Measurements from ENCODE around the gene PTTG2.

- no peak for TF ChIP-seq CTCF (IDR thresholded peaks at IDR 0.05)
- no peak for TF ChIP-seq POLR2A (IDR thresholded peaks at IDR 0.05)
These were observed 38.0 kb downstream of the PTTG2 start for GRCh38 chr4:37998226-37998625.
